Measurements from ENCODE around the gene CERCAM.
A peak's percentile ranks its signal among the peaks of the same experiment; 100 is the strongest.
"Not testable (repeated sequence)": the region's sequence is repeated elsewhere in the genome, so short reads cannot be mapped to it uniquely, and the experiment has no call there.

Gene CERCAM

GRCh38 chr9:128393145-128393775 is 27.4 kb upstream of the CERCAM start:
- DNase-seq = peak; percentile 85 to 93

GRCh38 chr9:128393970-128394369 is 26.7 kb upstream of the CERCAM start:
- peak in 1 of 2 donors; percentile 57 for DNase-seq

- DNase-seq = peak; percentile 41 to 56
Observed at GRCh38 chr9:128394379-128395168, 26.1 kb upstream of the CERCAM start.

DNA sequence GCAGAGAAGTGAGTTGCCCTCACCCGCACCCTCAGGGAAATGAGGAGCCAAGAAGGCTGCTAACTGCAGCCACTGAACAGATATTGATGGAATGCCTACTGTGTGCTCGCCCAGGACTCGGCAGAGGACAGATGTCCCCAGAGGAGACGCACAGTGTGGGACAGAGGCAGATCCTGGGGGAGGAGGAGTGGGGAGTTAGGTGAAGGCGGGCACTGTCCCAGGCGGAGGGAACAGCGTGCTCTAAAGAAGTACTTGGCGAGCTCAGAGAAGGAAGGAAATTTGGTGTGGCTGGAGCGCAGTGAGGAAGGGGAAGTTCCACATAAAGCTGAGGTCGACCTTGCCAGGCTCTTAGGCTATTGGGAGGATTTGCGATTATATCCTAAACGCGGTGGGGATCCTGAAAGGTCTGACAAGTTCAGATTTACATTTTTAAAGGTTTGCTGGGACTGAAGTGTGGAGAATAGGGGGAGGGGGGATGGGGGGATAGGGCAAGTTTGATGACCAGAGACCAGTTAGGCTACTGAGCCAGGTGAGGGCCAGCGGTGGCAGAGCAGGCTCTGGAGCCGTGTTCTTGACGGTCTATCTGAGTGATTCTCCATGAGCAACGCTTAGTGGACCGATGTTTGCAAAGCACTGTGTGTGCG is 23.6 kb upstream of the CERCAM start:
- DNase-seq = peak in 1 of 2 donors; percentile 34

- no peak for DNase-seq
Observed at GRCh38 chr9:128397831-128398230, 22.8 kb upstream of the CERCAM start.

- no peak for DNase-seq
Observed at GRCh38 chr9:128399861-128400260, 20.8 kb upstream of the CERCAM start.

DNA sequence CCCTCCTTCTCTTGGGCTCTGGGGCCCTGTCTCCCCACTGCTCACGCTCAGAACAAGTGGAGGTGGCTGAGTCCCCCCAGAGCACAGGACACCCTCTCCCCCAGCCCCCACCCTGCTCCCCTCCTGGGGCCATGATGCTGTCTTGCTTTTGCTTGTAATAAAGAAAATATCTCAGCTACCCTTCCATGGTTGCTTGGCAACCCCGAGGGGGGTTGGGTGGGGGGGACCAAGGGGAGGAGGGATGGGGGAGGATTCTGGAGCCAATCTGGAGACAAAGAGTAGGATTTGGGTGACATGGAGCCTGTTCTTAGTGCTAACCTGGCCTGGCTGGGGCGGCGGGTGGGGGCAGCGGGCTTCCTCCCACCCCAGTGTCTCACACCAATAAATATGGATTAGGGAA is 16.1 kb upstream of the CERCAM start:
- no peak for DNase-seq

DNA sequence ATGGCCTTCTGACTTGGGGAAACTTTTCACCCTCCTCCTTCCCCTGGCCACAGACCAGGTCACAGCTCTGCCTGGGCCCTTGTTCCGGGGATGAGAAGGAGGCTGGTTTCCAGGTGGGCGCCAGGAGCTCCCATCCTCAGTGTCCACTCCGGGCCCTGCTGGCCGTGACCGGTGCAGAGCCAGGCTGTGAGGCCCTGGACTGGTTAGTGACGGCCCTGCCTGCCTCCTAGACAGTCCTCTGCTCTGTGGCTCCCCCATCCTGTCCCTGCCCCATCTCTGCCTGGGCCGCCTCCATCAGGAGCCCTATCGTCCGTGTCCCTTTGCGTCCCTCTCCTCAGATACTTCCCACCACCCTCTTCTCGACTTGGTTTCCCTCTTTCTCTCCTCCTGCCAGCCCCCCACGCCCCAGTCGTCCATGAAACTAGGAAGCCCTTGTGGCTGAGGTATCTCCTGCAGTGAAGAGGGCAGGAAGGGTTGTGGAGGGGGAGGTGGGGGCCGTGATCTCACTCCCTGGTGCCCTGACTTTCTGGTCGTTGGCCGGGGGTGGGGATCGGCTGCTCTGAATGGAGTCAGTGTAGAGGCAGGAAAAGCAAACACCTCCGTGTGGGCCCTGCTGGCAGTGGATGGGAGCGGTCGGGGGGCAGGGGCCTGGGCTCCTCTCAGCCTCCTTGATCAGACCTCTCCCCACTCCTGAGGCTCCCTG is 15.4 kb upstream of the CERCAM start:
- no peak for DNase-seq

GRCh38 chr9:128405780-128406171 is 14.9 kb upstream of the CERCAM start:
- DNase-seq = no peak

GRCh38 chr9:128406848-128407391 is 13.7 kb upstream of the CERCAM start:
- no peak for DNase-seq

DNA sequence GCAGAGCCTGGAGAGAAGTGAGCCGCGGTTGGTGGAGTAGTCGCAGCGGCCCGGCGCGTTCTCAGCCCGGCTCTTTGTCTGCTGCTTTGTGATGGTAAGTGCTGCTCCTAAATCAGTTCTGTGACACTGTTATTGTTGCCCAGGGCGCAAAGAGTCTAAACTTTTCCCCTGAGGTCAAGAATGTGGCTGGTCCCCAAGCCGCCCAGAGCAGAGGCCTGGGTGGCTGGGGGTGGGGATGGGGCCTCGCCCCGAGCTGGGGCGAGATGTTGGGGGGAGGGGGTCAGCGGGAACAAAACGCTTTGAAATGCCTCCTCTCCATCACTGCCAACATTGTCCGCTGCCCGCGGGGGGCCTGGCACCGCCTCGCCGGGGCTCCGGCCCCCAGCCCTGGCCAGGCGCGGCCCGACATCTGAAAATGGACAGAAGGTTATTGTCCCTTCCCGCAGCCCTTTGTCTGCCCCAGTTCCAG is 11.7 kb upstream of the CERCAM start:
- peak; percentile 85 to 95 for DNase-seq

- DNase-seq = no peak
Observed at GRCh38 chr9:128409450-128409849, 11.2 kb upstream of the CERCAM start.

DNA sequence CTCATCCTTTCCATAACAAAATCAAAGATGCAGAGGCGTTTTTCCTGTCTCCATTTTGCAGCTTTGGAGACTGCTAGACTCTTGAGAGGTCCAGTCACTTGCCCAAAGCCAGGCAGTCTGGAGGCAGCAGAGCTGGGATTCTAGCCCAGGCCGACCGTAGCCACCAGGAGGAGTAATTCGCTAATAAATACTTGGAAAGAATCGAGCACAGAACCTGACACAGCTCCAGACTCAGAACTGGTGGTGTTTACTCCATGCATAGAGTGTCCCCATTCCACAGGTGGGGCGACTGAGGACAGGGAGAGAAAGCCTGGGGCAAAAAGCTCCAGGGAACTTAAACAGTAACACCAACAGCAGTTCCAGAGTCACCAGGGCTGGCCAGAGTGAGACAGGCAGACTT is 10.7 kb upstream of the CERCAM start:
- DNase-seq = peak; percentile 41 to 57

DNA sequence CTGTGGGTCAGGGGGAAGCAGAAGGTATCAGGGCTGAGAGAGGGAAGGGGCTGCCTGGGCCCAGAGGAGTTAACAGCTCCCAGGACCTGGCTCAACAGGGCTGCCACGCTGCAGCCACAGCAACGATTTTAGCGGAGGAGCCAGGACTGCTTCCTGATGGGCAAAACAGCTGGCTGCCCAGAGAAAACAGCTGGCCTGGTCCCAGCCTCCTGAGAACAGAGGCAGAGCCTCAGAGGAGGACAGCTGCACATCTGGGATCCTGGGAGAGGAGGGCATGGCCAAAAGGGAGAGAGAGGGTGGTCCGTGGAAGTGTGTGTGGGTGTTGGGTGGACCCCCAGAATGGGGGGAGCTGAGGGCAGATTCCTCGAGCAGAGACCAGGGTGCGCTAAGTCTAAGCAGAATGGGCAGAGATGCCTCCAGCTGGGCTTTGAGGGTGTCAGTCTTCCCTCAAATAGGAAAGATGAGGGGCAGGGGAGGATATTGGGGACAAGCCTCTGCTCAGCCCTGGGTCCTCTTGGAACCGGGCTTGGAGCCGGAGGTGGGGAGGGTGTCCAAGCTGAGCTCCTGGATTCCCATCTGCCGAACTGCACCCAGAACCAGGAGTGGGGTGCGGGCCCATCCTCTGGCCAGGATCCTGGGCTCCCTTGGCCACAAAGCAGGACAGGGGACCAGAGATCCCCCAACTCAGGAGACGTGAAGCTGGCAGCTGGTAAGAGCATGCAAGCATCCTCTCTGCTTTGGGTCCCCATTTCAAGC is 9.1 kb upstream of the CERCAM start:
- DNase-seq = peak in 1 of 2 donors; percentile 63

DNA sequence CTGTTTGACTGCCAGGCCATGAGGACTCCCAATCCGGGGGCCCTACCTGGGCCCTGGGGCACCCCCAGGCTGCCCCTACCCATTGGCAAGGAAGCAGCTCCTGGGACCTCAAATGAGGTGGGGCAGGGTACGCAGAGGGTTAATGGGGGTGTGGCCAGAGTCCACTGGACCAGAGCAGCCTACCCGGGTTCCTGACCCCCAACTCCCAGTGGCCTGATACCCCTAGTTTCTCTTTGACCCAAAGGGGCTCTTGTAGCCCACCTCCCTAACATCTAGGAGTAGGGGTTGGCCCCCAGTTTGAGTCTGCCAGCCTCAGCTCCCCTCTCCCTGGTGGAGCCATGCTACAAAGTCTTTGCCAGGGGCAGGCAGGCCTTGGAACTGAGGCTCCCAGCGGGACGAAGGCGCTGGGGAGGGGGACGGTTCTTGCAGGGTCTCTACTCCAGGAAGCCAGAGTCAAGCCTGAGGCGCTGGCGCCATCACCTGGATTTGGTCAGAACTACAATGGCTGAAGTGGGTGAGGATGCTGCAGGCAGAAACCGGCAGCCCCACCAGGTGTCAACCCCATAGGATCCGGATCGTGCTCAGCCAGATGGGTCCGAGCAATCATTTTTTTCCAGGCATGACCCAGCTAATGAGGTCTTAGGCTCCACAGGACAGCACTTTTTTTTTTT is 8.4 kb upstream of the CERCAM start:
- DNase-seq = peak; percentile 68 to 88

- not testable (repeated sequence) for DNase-seq
Observed at GRCh38 chr9:128413728-128414127, 6.9 kb upstream of the CERCAM start.

DNA sequence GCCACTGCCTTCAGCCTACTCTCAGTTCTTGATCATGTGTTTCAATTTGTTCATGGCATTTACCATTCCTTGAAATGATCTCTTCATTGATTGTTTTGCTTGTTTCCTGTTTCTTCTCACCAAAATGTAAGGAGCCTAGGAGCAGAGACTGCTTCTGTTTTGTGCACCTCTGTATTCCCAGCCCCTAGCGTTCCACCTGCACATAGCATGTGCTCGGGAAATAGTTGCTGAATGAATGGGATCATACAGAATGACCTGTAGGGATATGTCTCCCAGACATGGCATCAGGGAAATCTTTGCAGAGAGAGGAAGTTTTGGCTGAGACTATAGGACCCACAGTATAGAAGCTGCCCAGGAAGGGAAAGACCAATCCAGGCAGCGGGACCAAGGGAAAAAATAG is 6.2 kb upstream of the CERCAM start:
- no peak for DNase-seq

DNA sequence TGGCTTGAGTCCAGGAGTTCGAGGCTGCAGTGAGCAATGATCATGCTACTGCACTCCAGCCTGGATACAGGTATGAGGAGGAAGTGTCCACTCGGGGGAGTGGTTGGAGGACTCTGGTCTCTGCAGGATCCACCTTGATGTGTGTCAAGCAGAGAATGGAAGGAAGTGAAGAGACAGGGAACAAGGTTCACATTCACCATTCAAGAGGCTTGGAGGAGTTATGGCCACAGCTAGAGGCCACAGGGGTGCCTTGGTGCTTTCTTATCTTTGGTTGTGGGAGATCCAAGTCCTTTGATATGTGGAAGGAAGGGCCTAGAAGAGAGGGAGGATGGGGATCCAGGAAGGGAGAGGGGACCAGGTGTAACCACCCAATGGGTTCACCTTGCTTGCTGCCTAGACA is 5.4 kb upstream of the CERCAM start:
- DNase-seq = no peak

DNA sequence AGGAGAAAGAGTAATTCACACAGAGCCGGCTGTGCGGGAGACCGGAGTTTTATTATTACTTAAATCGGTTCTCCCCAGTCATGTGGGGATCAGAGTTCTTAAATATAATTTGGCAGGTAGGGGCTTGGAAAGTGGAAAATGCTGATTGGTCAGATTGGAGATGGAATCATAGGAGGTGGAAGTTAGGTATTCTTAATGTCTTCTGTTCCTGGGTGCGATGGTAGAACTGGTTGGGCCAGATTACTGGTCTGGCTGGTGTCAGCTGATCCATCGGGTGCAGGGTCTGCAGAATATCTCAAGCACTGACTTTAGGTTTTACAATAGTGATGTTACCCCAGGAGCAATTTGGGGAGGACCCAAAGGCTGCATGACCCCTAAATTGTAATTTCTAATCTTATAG is 4.6 kb upstream of the CERCAM start:
- no peak for DNase-seq

DNA sequence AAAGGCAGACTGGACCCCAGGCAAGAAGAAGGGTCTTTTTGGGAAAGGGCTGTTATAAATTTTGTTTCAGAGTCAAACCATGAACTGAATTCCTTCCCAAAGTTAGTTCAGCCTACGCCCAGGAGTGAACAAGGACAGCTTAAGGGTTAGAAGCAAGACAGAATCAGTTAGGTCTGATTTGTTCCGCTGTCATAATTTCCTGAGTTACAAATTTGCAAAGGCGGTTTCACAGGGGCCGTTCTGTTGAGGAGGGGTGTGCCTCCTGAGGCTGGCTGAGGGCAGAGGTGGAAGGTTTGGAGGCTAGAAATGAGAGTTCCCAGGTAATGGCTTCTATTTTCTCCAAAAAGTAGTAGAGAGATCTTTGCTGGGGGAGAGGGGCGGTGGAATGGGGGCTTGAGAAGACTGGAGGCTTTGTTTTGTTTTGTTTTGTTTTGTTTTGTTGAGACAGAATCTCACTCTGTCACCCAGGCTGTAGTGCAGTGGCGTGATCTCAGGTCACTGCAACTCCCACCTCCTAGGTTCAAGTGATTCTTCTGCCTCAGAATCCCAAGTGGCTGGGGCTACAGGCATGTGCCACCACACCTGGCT is 4.1 kb upstream of the CERCAM start:
- DNase-seq = no peak

Measured in hippocampal formation (tissue), 2 donors.